B cell (primary cell): ENCODE measurements around the gene UBB. TPM values are rescaled to one million over a fixed set of nuclear protein-coding genes. Genes with fewer than 3 reads are reported as not detected.

ENCODE experiments used
- ATAC-seq: fragments of 200-7000 bp; cut with Tn5 transposase; one replicate; pipeline ENCODE4 v1.10.0; 2021; ENCODE audit warnings: low read depth, mild to moderate bottlenecking, moderate number of reproducible peaks, moderate library complexity
- CTCF ChIA-PET: fragments of 350-600 bp; sonication (Branson Sonifier 250); formaldehyde crosslinking; loops from one replicate; lab custom pipeline; 2021; ENCODE audit warnings: antibody characterized with exemption, inconsistent platforms; lab: Charles Lee
- POLR2A ChIA-PET: fragments of 350-600 bp; sonication (Branson Sonifier 250); formaldehyde crosslinking; loops from one replicate; lab custom pipeline; 2021; ENCODE audit warnings: antibody characterized with exemption; lab: Charles Lee
- DNase-seq: peaks from one replicate; pipeline ENCODE4 v3.0.0; 2013
- H2AFZ ChIP-seq: 2 replicates; pipeline ENCODE4 v1.6.1; 2012; ENCODE audit warnings: mild to moderate bottlenecking, low read depth, low read length; ENCODE audit not compliant: insufficient read depth, poor library complexity, severe bottlenecking
- H3K27ac ChIP-seq, 2 donors: 1 replicate in 1 of 2; 2 replicates in 1 of 2; pipeline ENCODE4 v1.5.1; 2012 to 2013; ENCODE audit warnings: low read length in 2 of 2, mild to moderate bottlenecking in 2 of 2, moderate library complexity in 1 of 2
- H3K27me3 ChIP-seq, 4 experiments: fragments of 200-600 bp in 1 of 4; sonication (generic) in 1 of 4; replicated peaks in 1 of 4; 1 replicate in 2 of 4; 2 replicates in 2 of 4; pipeline versions ENCODE4 v1.6.1 to v1.7.0; 2013 to 2016; ENCODE audit warnings: low read length in 3 of 4, mild to moderate bottlenecking in 2 of 4, mixed read lengths in 1 of 4, moderate library complexity in 1 of 4; ENCODE audit not compliant: insufficient read depth in 4 of 4, control insufficient read depth in 3 of 4; ENCODE audit errors: control extremely low read depth in 1 of 4
- H3K36me3 ChIP-seq, 2 experiments: replicated peaks in 1 of 2; 1 replicate in 1 of 2; 2 replicates in 1 of 2; pipeline versions ENCODE4 v1.6.1 to v1.7.1; 2013; ENCODE audit warnings: low read length in 1 of 2; ENCODE audit not compliant: insufficient read depth in 2 of 2, control insufficient read depth in 1 of 2; ENCODE audit errors: control extremely low read depth in 1 of 2, extremely low read depth in 1 of 2
- H3K4me1 ChIP-seq, 2 donors: fragments of 200-600 bp in 1 of 2; sonication (generic) in 1 of 2; 1 replicate in 1 of 2; 2 replicates in 1 of 2; pipeline versions ENCODE4 v1.5.1 to v1.6.1; 2013 to 2017; ENCODE audit warnings: low read length in 2 of 2; ENCODE audit not compliant: control insufficient read depth in 2 of 2, insufficient read depth in 2 of 2
- H3K4me2 ChIP-seq: replicated peaks from 2 replicates; pipeline ENCODE3; 2012; ENCODE audit warnings: mild to moderate bottlenecking, low read depth, low read length; ENCODE audit not compliant: poor library complexity, severe bottlenecking
- H3K4me3 ChIP-seq, 5 experiments: fragments of 200-600 bp in 1 of 5; sonication (generic) in 1 of 5; 1 replicate in 3 of 5; 2 replicates in 2 of 5; pipeline versions ENCODE4 v1.5.1 to v1.7.0; 2011 to 2016; ENCODE audit warnings: low read length in 4 of 5, mild to moderate bottlenecking in 4 of 5, low read depth in 2 of 5, control low read depth in 1 of 5, moderate library complexity in 1 of 5; ENCODE audit not compliant: insufficient read depth in 1 of 5; ENCODE audit errors: control extremely low read depth in 1 of 5, extremely low read depth in 1 of 5
- H3K79me2 ChIP-seq: fragments of 200-600 bp; sonication (generic); one replicate; pipeline ENCODE4 v1.6.0; 2016; ENCODE audit warnings: low read length; ENCODE audit not compliant: control insufficient read depth, insufficient read depth
- H3K9ac ChIP-seq: fragments of 200-600 bp; sonication (generic); 2 replicates; pipeline ENCODE4 v1.6.1; 2017; ENCODE audit warnings: mild to moderate bottlenecking, low read length, moderate library complexity
- H3K9me3 ChIP-seq, 3 donors: one replicate each; pipeline versions ENCODE4 v1.6.1 to v1.7.1; 2013; ENCODE audit warnings: low read length in 2 of 3; ENCODE audit not compliant: control insufficient read depth in 2 of 3, insufficient read depth in 1 of 3; ENCODE audit errors: control extremely low read depth in 1 of 3
- H4K20me1 ChIP-seq: 2 replicates; pipeline ENCODE4 v1.6.0; 2012; ENCODE audit warnings: mild to moderate bottlenecking, low read length; ENCODE audit not compliant: insufficient read depth, control insufficient read depth, poor library complexity, severe bottlenecking
- H3K27ac Mint-ChIP-seq: one replicate; pipeline ENCODE4 v1.8.0; 2021; ENCODE audit warnings: mixed read lengths
- H3K27me3 Mint-ChIP-seq: one replicate; pipeline ENCODE4 v1.8.0; 2021; ENCODE audit warnings: mixed read lengths
- H3K4me1 Mint-ChIP-seq: one replicate; pipeline ENCODE4 v1.8.0; 2021; ENCODE audit warnings: mixed read lengths
- H3K4me3 Mint-ChIP-seq: one replicate; pipeline ENCODE4 v1.8.0; 2021; ENCODE audit warnings: mixed read lengths
- H3K9me3 Mint-ChIP-seq: one replicate; pipeline ENCODE4 v1.8.0; 2022; ENCODE audit warnings: mixed read lengths; ENCODE audit not compliant: insufficient read depth
- EZH2 ChIP-seq: IDR thresholded peaks from 2 replicates; pipeline ENCODE4 v1.6.1; 2012; ENCODE audit warnings: borderline replicate concordance, low read depth, mild to moderate bottlenecking, moderate library complexity, low read length; ENCODE audit not compliant: insufficient read depth, poor library complexity, severe bottlenecking
- WGBS: methylation state at CpG from one replicate; pipeline ENCODE4 v1.1.5; 2013; ENCODE audit warnings: missing lambda C conversion rate; ENCODE audit not compliant: insufficient coverage; 5-methylcytosine and 5-hydroxymethylcytosine counted together
- intact Hi-C: fragments of 100-400 bp; cut with micrococcal nuclease; formaldehyde crosslinking; loops from one replicate; pipeline ENCODE4 v1.10.0; 2022
- polyA plus RNA-seq: library from polyadenylated mRNA; depleted of rRNA; stranded (reverse); fragments of >200 nt; gene quantifications from 2 replicates; pipeline ENCODE4 v1.2.3, GENCODE V29; 2012
- total RNA-seq, 2 donors: library from RNA; stranded (reverse); fragments of 120-200 nt in 1 of 2; gene quantifications; 1 replicate in 1 of 2; 2 replicates in 1 of 2; pipeline versions ENCODE4 v1.2.3 to v1.2.4, GENCODE V29; 2013 to 2022
- TF ChIP-seq, protein P1 (sequence below): fragments of 200-600 bp; IDR thresholded peaks from one replicate; pipeline ENCODE4 v1.8.0; 2022; ENCODE audit warnings: antibody characterized with exemption, mild to moderate bottlenecking

The UBB gene
- total and polyA plus RNA-seq, 2 donors (not counting 1 experiment from before 2014, with no cell fraction given): 769 to 1,866 TPM

DNA sequence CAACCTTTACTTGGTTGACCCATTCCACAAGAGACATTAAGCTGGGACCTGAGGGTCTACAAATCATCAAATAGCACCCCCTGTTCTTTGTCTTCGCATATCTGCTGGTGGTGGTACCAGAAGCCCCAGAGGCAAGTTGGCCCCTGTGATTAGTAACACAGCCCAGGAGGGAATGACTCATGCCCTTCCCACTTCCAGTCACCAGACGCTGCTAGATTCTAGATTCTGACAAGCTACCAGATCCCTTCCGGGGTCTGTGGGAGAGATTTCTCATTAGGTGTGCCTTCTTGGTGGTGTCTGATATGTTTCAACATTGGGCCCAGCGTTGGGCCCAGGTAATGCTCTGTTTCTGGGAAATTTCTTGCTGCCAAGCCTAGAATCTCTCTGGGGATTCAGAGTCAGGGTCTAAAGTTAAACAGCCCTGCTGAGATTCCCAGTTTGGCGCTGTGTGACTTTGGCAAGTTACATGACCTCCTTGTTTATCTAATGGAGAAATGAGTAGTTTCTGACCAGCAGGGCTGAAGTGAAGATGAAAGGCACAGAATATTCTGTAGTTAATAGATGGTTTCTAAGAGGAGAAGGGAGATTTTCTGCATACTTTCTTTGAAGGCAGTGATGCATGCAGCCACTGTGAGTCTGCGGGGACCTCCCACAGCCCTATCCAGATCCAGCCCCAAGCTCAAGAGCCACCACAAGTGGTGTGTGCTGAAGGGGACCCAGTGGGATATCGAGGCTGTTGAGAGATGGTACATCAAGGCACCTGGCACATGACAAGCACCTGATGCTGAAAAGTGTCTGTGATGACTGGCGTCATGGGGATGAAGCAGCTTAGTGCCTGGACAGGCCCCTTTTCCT lies 38.4 kb downstream of the UBB start:
- CTCF ChIA-PET: interaction anchor here (1.0 to 1.5 kb wide), 4 partner anchors 8 to 56 kb away, joined by 3 to 5 read pairs (median 4); no protein-coding TSS in a partner anchor
- H3K27me3 ChIP-seq: no peaks in the 10 kb centered on the region
- peak overlapping the region in 1 of 2 donors; percentile 12 for H3K27ac ChIP-seq
- ATAC-seq: no peak
- Mint-ChIP-seq H3K27me3 (no peaks in the 10 kb centered on the region), H3K9me3 (no peaks in the 10 kb centered on the region), H3K27ac (peak overlapping the region; percentile 86), H3K4me3 (peak overlapping the region; percentile 4), H3K4me1 (peaks cover 41% of the 10 kb centered on the region)
- H2AFZ ChIP-seq: no peak overlapping the region
- H3K9me3 ChIP-seq: no peaks in the 10 kb centered on the region
- DNase-seq: no peak
- no peak overlapping the region for H3K4me3 ChIP-seq
- peak overlapping the region; percentile 13 for H3K4me2 ChIP-seq
- 55% methylated on average over 5 of the region's 8 CpGs for WGBS
- H3K4me1 ChIP-seq: peaks cover 27 to 48% of the 10 kb centered on the region in 2 donors
- H3K36me3 ChIP-seq: peaks cover 0 to 58% of the 10 kb centered on the region in 2 experiments
- TF ChIP-seq, protein P1, sequence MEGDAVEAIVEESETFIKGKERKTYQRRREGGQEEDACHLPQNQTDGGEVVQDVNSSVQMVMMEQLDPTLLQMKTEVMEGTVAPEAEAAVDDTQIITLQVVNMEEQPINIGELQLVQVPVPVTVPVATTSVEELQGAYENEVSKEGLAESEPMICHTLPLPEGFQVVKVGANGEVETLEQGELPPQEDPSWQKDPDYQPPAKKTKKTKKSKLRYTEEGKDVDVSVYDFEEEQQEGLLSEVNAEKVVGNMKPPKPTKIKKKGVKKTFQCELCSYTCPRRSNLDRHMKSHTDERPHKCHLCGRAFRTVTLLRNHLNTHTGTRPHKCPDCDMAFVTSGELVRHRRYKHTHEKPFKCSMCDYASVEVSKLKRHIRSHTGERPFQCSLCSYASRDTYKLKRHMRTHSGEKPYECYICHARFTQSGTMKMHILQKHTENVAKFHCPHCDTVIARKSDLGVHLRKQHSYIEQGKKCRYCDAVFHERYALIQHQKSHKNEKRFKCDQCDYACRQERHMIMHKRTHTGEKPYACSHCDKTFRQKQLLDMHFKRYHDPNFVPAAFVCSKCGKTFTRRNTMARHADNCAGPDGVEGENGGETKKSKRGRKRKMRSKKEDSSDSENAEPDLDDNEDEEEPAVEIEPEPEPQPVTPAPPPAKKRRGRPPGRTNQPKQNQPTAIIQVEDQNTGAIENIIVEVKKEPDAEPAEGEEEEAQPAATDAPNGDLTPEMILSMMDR: no peak
- no peak for TF ChIP-seq EZH2
- H4K20me1 ChIP-seq: peaks cover 26% of the 10 kb centered on the region
- intact Hi-C loops: loop anchor here (10.0 kb wide), 1 partner anchor 204 kb away; the partner anchor contains the start of genes NCOR1 and PIGL
- peaks cover 59% of the 10 kb centered on the region for H3K79me2 ChIP-seq
- peak overlapping the region; percentile 2 for H3K9ac ChIP-seq
- POLR2A ChIA-PET: interaction anchor here (1.6 kb wide), 1 partner anchor 39 kb away, joined by 8 read pairs; the partner anchor contains the start of gene UBB

DNA sequence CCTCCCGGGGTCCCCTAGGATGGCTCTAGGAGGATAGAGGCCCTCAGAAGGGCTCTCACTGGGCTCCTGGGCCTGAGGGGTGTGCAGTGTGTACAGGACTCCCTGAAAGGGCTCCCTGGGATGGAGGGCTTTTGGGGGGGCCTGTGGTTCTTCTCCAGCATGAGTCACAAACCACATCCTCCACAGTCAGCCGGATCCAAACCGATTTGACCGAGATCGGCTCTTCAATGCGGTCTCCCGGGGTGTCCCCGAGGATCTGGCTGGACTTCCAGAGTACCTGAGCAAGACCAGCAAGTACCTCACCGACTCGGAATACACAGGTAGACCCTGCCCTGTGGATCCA lies 39.0 kb downstream of the UBB start:
- no peaks in the 10 kb centered on the region for H3K9me3 Mint-ChIP-seq
- Histone ChIP-seq H3K36me3 (peaks cover 0 to 58% of the 10 kb centered on the region in 2 experiments), H3K27ac (no peak overlapping the region), H3K79me2 (peaks cover 59% of the 10 kb centered on the region), H3K9ac (no peak overlapping the region), H3K27me3 (no peaks in the 10 kb centered on the region), H3K4me1 (peaks cover 26 to 45% of the 10 kb centered on the region in 2 donors), H3K4me3 (no peak overlapping the region), H3K4me2 (peak overlapping the region; percentile 13), H2AFZ (no peak overlapping the region), H4K20me1 (peaks cover 26% of the 10 kb centered on the region), H3K9me3 (no peaks in the 10 kb centered on the region)
- 12% methylated on average over 5 of the region's 10 CpGs for WGBS
- DNase-seq (no peak), ATAC-seq (no peak)
- no peak for TF ChIP-seq EZH2
- TF ChIP-seq, protein P1: no peak
- ChIA-PET CTCF (no interaction called here), POLR2A (no interaction called here)
- intact Hi-C loops: loop anchor here (10.0 kb wide), 1 partner anchor 205 kb away; the partner anchor contains the start of genes NCOR1 and PIGL
- H3K27ac Mint-ChIP-seq: no peak overlapping the region
- peaks cover 37% of the 10 kb centered on the region for H3K4me1 Mint-ChIP-seq
- H3K27me3 Mint-ChIP-seq: no peaks in the 10 kb centered on the region
- no peak overlapping the region for H3K4me3 Mint-ChIP-seq
